GM10248 (cell line): Measurements from ENCODE around the gene PANX3.

ENCODE experiments used
- CTCF ChIA-PET: fragments of 300-600 bp; sonication (Branson Sonifier 250); formaldehyde crosslinking; extraction: SDS; loops from one replicate; lab custom pipeline; 2021; ENCODE audit warnings: antibody characterized with exemption; lab: Yijun Ruan, JAX
- POLR2A ChIA-PET: fragments of 350-650 bp; sonication (Branson Sonifier 250); formaldehyde crosslinking; extraction: SDS; loops from one replicate; lab custom pipeline; 2020; ENCODE audit warnings: antibody characterized with exemption; lab: Yijun Ruan, JAX
- DNase-seq: peaks from one replicate; pipeline ENCODE4 v3.0.0; 2012; ENCODE audit errors: extremely low spot score
- CTCF ChIP-seq: IDR thresholded peaks from 2 replicates; pipeline ENCODE4 v1.5.1; 2012; ENCODE audit warnings: mild to moderate bottlenecking, low read depth; ENCODE audit errors: extremely low read depth, missing control alignments, control extremely low read depth

PANX3 gene

GRCh38 chr11:124623861-124624525 lies 12.8 kb downstream of the PANX3 start:
- DNase-seq = no peak
- no peak for TF ChIP-seq CTCF
- ChIA-PET CTCF (interaction anchor here (0.9 to 6.9 kb wide), 8 partner anchors 9 to 722 kb away, joined by 3 to 30 read pairs (median 6); no protein-coding TSS in a partner anchor), POLR2A (no interaction called here)

GRCh38 chr11:124625504-124626168 lies 14.4 kb downstream of the PANX3 start:
- POLR2A ChIA-PET = no interaction called here
- TF ChIP-seq CTCF = no peak
- CTCF ChIA-PET = interaction anchor here (1.2 to 6.9 kb wide), 7 partner anchors 13 to 251 kb away, joined by 3 to 30 read pairs (median 4); no protein-coding TSS in a partner anchor
- DNase-seq = no peak

GRCh38 chr11:124627546-124627945 lies 16.3 kb downstream of the PANX3 start:
- DNase-seq = no peak
- ChIA-PET CTCF (no interaction called here), POLR2A (interaction anchor here (0.6 kb wide), 1 partner anchor 111 kb away, joined by 3 read pairs; no protein-coding TSS in a partner anchor)
- TF ChIP-seq CTCF = no peak

- no peak for TF ChIP-seq CTCF
- ChIA-PET CTCF (interaction anchor here (1.1 to 6.8 kb wide), 6 partner anchors 9 to 164 kb away, joined by 3 to 52 read pairs (median 4); no protein-coding TSS in a partner anchor), POLR2A (no interaction called here)
- DNase-seq = no peak
Observed at GRCh38 chr11:124629961-124630360, 18.7 kb downstream of the PANX3 start.

- DNase-seq = no peak
- POLR2A ChIA-PET = no interaction called here
- CTCF ChIA-PET = interaction anchor here (1.2 to 6.8 kb wide), 3 partner anchors 9 to 800 kb away, joined by 3 to 52 read pairs (median 5); no protein-coding TSS in a partner anchor
- peak; percentile 12 for TF ChIP-seq CTCF
Observed at GRCh38 chr11:124633355-124633754, 22.1 kb downstream of the PANX3 start.

GRCh38 chr11:124635932-124636331 lies 24.7 kb downstream of the PANX3 start:
- DNase-seq = no peak
- ChIA-PET CTCF (interaction anchor here (6.8 kb wide), 1 partner anchor 8 kb away, joined by 52 read pairs; no protein-coding TSS in a partner anchor), POLR2A (no interaction called here)
- TF ChIP-seq CTCF = no peak
